GM21825 (cell line): Measurements from ENCODE around the gene SCAF1.

Source experiments
- ATAC-seq: cut with Tn5 transposase; IDR thresholded peaks from one replicate; pipeline ENCODE4 v1.9.1; 2021; ENCODE audit warnings: mild to moderate bottlenecking, moderate library complexity; ENCODE audit not compliant: unreplicated experiment

Gene SCAF1

GRCh38 chr19:49640113-49640898 is 1.7 kb upstream of the SCAF1 start, which contains the start of gene RRAS:
RRAS (minus strand) TSS chr19:49640143; CDS start chr19:49640098, 45 bp downstream.
- ATAC-seq, result peak; percentile 52

- ATAC-seq, result no peak
Observed at GRCh38 chr19:49642492-49643035, 555 bp downstream of the SCAF1 start.

- ATAC-seq, result no peak
Observed at GRCh38 chr19:49643466-49643865, 1.5 kb downstream of the SCAF1 start.

- no peak for ATAC-seq
Observed at GRCh38 chr19:49645592-49645991, 3.6 kb downstream of the SCAF1 start.

GRCh38 chr19:49645995-49646394 is 4.0 kb downstream of the SCAF1 start:
- no peak for ATAC-seq

GRCh38 chr19:49646586-49646985 is 4.6 kb downstream of the SCAF1 start:
- ATAC-seq, result no peak

- no peak for ATAC-seq
Observed at GRCh38 chr19:49651029-49651819, 9.2 kb downstream of the SCAF1 start.

- no peak for ATAC-seq
Observed at GRCh38 chr19:49651820-49652550, 10.0 kb downstream of the SCAF1 start.

GRCh38 chr19:49652551-49653465 is 10.8 kb downstream of the SCAF1 start:
- ATAC-seq, result no peak

- ATAC-seq, result no peak
Observed at GRCh38 chr19:49653466-49653806, 11.4 kb downstream of the SCAF1 start.

- ATAC-seq, result no peak
Observed at GRCh38 chr19:49654581-49654980, 12.6 kb downstream of the SCAF1 start.

- no peak for ATAC-seq
Observed at GRCh38 chr19:49655570-49656455, 13.8 kb downstream of the SCAF1 start.

- ATAC-seq, result no peak
Observed at GRCh38 chr19:49656456-49657109, 14.6 kb downstream of the SCAF1 start.

GRCh38 chr19:49657493-49658138 is 15.6 kb downstream of the SCAF1 start:
- ATAC-seq, result no peak

GRCh38 chr19:49658139-49658517 is 16.1 kb downstream of the SCAF1 start:
- no peak for ATAC-seq

- no peak for ATAC-seq
Observed at GRCh38 chr19:49658566-49659442, 16.8 kb downstream of the SCAF1 start.

- no peak for ATAC-seq
Observed at GRCh38 chr19:49660338-49660961, 18.4 kb downstream of the SCAF1 start.
